Measurements from ENCODE around the gene APOLD1.

DNA sequence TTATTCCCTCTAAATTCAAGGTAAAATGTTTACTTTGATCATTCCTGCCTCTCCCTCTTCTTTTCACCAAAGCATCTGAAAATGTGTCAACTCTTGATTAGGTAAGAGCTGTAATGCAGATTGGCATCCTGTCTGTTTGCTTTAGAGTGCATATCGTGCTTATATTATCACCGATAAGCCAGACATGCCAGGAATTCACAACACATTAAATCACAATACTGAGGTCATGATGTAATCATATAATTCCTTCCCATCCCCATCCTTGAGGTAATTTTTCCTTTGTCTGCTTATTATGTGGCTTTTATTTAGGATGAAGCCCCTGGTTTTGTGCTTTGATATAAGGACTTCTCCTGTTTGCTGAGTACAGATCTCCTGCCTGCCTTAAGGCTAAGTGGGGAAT lies 37.8 kb downstream of the APOLD1 start:
- TF ChIP-seq, protein P1, sequence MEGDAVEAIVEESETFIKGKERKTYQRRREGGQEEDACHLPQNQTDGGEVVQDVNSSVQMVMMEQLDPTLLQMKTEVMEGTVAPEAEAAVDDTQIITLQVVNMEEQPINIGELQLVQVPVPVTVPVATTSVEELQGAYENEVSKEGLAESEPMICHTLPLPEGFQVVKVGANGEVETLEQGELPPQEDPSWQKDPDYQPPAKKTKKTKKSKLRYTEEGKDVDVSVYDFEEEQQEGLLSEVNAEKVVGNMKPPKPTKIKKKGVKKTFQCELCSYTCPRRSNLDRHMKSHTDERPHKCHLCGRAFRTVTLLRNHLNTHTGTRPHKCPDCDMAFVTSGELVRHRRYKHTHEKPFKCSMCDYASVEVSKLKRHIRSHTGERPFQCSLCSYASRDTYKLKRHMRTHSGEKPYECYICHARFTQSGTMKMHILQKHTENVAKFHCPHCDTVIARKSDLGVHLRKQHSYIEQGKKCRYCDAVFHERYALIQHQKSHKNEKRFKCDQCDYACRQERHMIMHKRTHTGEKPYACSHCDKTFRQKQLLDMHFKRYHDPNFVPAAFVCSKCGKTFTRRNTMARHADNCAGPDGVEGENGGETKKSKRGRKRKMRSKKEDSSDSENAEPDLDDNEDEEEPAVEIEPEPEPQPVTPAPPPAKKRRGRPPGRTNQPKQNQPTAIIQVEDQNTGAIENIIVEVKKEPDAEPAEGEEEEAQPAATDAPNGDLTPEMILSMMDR (IDR thresholded peaks at IDR 0.05; ENCODE audit: low read length), result no peak
- no peak for TF ChIP-seq EZH2phosphoT487 (IDR thresholded peaks at IDR 0.05; ENCODE audit: low read length)

All from MM.1S (cell line).